Measurements from ENCODE around the gene TBC1D25.
A peak's percentile ranks its signal among the peaks of the same experiment; 100 is the strongest.

The TBC1D25 gene

GRCh38 chrX:48569958-48570357 is 30.4 kb downstream of the TBC1D25 start:
- DNase-seq = no peak

DNA sequence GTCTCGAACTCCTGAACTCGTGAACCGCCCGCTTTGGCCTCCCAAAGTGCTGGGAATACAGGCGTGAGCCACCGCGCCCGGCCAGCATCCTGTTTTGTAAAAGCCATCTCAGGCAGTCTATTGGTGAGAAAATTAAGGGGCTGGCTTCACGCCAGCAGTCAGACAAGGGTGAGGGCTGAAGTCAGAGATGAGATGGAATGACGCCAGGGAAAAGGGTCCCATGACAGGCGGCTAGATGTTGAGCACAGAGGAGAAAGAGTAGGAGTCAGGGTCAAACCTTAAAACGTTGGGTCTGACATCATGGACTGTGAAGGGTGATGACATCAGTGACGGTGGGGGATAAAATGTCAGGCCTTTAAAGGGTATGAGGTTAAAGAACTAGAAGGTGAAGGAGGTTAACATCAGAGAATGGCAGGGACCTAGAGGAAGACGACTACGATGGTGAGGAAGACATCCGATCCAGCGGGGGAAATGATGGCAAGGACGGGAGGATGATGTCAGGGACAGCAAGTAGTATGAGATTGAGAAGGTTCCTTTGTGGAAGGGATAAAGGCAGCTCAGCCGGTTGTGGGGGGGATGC is 34.3 kb downstream of the TBC1D25 start:
- DNase-seq = peak; percentile 14

- peak; percentile 84 for DNase-seq
Observed at GRCh38 chrX:48574270-48575266, 35.1 kb downstream of the TBC1D25 start, which contains the start of gene RBM3. Gene RBM3, plus strand, starts transcription at chrX:48574484. Its CDS starts 697 bp downstream, at chrX:48575181.

- DNase-seq = no peak
Observed at GRCh38 chrX:48575642-48576041, 36.1 kb downstream of the TBC1D25 start.

DNA sequence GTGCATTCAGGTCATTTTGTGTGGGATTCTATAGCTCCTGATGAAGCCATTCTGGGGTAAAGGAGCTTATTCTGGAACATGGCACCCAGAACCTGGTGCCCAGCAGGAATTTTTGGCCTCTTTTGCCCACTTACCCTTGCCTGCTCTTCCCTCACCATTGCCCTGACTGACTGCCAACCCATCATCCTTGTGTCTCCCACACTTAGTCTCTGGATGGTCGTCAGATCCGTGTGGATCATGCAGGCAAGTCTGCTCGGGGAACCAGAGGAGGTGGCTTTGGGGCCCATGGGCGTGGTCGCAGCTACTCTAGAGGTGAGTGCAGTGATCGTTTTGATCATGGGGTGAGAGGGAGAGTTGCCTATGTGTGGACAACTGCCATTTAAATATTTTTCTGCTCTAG is 36.6 kb downstream of the TBC1D25 start:
- DNase-seq = no peak

GRCh38 chrX:48578661-48579128 is 39.2 kb downstream of the TBC1D25 start:
- no peak for DNase-seq

DNA sequence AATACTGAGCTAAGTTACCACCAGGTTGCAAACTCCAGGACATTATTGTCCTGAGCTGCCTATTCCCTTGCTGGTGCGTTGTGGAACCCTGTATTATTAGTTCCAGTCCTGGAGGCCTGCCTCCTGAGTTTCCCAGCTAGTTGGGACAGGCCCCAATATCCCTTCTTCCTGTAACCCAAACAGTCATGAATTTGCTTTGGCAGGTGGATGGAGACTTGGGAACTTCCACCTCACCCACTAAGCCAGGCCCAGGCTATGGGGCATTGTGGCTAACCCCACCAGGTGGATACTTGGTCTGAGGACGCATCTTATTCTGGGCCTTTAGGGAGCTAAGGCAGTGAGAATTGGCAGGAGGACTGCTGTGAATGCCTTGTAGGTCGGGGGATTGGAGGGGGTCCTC is 39.7 kb downstream of the TBC1D25 start:
- no peak for DNase-seq

GRCh38 chrX:48580662-48581061 is 41.1 kb downstream of the TBC1D25 start:
- DNase-seq = no peak

GRCh38 chrX:48584698-48585097 is 45.2 kb downstream of the TBC1D25 start:
- DNase-seq = no peak

GRCh38 chrX:48589482-48590162 is 50.1 kb downstream of the TBC1D25 start:
- no peak for DNase-seq

GRCh38 chrX:48590203-48591103 is 50.9 kb downstream of the TBC1D25 start:
- DNase-seq = no peak

DNA sequence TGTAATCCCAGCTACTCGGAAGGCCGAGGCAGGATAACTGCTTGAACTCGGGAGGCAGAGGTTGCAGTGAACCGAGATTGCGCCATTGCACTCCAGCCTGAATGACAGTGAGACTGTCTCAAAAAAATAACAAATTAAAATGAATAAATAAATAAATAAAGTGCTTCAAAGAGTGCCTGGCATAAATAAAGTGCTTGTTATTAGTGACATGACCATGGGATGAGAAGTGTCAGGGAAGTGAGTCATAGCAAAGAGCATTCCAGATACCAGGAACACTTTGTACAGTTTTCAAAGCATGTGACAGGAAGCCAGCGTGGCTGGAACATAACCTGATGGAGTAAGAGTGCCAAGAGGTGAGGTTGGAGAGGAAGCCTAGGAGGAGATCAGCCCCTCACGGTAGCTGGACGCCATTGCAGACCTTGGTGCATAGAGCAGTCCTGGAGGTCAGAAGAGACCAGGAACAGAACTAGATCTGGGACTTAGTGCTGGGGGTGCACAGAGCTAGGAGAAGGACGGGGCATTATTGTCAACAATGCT is 51.8 kb downstream of the TBC1D25 start:
- no peak for DNase-seq

GRCh38 chrX:48592971-48593370 is 53.5 kb downstream of the TBC1D25 start:
- DNase-seq = no peak

DNA sequence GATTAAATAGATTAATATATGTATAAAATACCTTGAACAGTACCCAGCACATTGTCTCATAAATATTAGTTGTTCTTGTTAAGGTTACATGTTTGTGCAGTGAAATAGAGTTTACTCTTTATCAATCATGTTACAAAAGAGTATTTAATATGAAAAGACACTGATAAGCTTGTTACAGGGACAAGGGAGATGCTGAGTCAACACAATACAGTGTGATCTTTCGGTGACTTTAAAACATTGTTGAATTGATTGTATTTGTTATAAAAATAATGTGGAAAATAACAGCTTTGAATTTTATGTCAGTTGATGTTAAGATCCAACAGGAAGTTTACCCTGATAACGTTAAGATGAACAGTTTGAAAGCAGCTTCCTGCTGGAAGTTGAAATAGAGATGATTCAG is 56.4 kb downstream of the TBC1D25 start:
- DNase-seq = no peak

DNA sequence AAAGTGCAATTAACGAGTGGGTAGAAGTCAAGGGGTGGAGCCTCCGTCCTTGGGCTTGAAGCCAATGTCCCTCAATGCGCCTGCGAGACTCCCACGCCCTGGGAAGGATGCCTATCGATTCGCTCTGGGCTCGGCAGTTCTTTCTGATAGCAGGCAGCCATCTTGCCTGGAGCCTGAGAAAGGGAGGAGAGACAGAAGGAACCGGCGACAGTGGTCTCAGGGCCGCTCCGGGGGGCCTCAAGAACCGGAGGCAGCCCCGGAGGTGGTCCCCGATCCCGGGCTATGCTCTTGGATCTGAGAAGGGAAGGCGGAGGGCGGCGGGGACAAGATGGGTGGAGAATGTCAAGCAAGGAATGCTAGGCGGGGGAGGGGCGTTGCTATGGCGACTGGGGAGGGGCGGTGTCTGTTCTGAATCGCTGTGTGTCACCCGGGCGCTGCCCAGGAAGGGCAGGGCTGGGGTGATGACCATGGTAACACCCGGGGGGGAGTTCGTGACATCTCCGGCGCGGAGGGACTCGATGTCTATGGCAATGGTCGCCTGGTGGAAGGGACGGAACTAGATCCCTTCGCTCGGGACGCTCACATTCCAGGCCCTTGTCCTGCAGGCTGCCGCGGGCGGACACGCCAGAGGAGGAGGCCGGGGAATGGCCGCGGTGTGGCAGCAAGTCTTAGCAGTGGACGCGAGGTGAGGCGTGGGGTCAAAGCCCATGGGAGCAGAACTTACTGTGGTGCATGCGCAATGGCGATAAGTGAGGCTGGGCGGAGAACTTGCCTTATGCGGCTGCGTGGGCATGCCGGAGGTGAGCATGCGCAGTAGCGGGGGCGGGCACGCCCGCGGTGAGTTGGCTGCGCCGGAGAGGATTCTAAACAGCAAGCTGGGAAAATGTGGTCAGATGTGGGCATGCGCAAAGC is 58.1 kb downstream of the TBC1D25 start, which contains the start of gene WDR13:
Gene WDR13, plus strand, starts transcription at position 140 of the 912 bp plus-strand sequence. Its CDS starts 505 bp downstream, at position 645.
- DNase-seq = peak; percentile 71

- DNase-seq = no peak
Observed at GRCh38 chrX:48598614-48599013, 59.1 kb downstream of the TBC1D25 start.

DNA sequence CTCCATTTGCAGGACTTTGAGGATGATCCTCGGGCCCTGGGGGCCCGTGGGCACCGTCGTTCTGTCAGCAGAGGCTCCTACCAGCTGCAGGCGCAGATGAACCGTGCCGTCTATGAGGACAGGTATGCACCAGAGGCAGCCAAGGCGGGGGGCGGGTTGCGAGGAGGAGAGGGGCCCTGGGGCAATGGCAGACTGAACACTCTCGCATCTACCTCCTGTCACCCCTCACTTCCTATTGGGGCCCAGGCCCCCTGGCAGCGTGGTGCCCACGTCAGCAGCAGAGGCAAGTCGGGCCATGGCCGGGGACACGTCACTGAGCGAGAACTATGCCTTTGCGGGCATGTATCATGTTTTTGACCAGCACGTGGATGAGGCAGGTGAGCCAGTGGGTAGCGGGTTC is 59.8 kb downstream of the TBC1D25 start:
- no peak for DNase-seq

- no peak for DNase-seq
Observed at GRCh38 chrX:48600226-48600625, 60.7 kb downstream of the TBC1D25 start.

DNA sequence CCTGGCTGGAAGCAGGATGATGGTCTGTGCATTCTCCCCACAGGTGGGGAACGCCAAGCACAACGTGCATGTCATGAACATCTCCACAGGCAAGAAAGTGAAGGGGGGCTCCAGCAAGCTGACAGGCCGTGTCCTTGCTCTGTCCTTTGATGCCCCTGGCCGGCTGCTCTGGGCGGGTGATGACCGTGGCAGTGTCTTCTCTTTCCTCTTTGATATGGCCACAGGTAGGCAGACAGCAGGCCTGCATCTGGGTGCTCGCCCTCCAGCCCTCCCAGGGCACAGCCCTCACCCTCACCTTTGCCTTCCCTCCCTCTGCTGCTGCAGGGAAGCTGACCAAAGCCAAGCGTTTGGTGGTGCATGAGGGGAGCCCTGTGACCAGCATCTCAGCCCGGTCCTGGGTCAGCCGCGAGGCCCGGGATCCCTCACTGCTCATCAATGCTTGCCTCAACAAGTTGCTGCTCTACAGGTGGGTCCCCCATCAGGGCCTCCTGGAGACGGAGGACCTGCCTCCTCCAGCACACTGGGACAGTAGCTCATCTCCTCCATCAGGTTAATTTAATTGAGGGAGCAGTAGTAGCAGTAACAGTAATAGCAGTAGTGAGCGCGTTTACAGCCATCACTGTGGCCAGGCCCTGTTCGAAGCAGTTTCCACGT is 62.4 kb downstream of the TBC1D25 start:
- no peak for DNase-seq

DNA sequence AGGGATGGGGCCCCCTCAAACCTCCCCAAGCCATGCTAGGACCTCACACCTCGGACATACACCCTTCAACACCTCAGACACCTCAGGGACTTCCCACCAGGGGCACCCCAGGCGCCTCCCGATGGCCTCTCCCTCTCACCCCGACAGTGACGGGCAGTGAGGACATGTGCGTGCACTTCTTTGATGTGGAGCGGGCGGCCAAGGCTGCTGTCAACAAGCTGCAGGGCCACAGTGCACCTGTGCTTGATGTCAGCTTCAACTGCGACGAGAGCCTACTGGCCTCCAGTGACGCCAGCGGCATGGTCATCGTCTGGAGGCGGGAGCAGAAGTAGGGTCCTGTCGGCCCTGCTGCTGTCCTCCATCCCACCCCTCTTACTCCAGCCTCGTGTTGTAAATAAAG is 65.2 kb downstream of the TBC1D25 start:
- no peak for DNase-seq

All from activated gamma-delta T cell (primary cell).